Measurements from ENCODE around the gene FAAH2. TPM values are rescaled to one million over a fixed set of nuclear protein-coding genes. Genes with fewer than 3 reads are reported as not detected.
"Not testable (repeated sequence)": the region's sequence is repeated elsewhere in the genome, so short reads cannot be mapped to it uniquely, and the experiment has no call there.

The FAAH2 gene
- 10 to 100 TPM; 10.3 to 15.8 (median 11.7) TPM for polyA plus RNA-seq (ENCODE audit: insufficient read length in 4 of 4)

DNA sequence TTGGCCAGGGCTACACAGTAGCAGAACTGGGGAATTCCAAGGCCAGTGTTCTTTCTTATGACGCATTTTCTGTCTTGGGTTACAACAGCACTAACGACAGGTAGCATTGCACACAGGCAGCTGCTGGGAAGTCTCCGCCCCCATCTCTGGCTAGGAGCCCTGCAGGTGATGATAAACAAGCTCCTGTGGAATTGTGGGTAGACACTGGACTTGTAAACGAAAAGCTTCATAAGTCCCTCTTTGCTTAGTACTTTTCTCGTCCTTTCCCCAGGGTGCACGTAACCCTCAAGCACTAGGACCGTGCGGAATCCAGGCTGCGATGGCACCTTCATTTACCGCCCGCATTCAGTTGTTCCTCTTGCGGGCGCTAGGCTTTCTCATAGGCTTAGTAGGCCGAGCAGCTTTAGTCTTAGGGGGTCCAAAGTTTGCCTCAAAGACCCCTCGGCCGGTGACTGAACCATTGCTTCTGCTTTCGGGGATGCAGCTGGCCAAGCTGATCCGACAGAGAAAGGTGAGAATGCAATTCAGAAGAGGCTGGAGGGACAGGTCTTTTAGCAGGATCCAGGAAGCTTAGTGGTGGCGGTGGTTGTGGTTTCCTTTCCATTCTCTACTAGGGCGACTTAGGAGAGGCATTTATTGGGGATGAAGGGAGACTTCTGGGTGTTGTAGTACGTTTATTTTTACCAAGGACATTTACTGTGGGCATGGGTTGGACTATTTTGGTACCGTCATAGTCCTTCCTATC lies at the start of gene FAAH2:
Gene FAAH2 (plus strand): TSS at position 200 of the 745 bp plus-strand sequence. CDS start 120 bp downstream, at position 320.
- peak in 3 of 4 donors; percentile 8 to 29 (median 17) for DNase-seq (ENCODE audit: low read depth in 4 of 4, low spot score in 3 of 4)

DNA sequence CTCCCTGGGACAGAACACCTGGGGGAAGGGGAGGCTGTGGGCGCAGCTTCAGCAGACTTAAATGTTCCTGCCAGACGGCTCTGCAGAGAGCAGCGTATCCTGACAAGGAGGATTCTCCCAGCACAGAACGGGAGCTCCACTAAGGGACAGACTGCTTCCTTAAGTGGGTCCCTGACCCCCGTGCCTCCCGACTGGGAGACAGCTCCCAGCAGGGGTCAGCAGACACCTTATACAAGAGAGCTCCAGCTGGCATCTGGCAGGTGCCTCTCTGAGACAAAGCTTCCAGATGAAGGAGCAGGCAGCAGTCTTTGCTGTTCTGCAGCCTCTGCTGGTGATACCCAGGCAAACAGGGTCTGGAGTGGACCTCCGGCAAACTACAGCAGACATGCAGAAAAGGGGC lies 44.5 kb upstream of the FAAH2 start:
- no peak for DNase-seq (ENCODE audit: low read depth in 4 of 4, low spot score in 3 of 4)

- no peak for DNase-seq (ENCODE audit: low read depth in 4 of 4, low spot score in 3 of 4)
These were observed 34.5 kb upstream of the FAAH2 start for GRCh38 chrX:57251965-57252364.

GRCh38 chrX:57265126-57265525 lies 21.4 kb upstream of the FAAH2 start:
- no peak for DNase-seq (ENCODE audit: low read depth in 4 of 4, low spot score in 3 of 4)

DNA sequence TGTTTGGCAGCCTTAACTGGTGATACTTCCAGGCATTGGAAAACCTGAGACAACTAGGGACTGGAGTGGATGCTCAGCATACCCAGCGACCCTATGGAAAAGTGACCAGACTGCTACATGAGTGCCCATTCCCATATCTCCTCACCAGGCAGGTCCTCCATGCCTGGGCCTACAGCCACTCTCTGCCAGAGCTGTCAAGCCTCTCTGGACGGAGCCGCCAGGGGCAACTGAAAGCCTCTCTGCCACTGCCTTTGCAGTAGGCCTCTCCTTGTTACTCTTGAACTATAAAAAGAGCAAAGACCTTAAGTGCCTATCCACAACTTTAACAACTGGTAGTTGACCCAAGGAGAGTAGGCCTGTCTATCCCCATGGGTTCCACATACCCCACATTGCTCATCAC lies 20.2 kb upstream of the FAAH2 start:
- DNase-seq (ENCODE audit: low read depth in 4 of 4, low spot score in 3 of 4): no peak

GRCh38 chrX:57266871-57267270 lies 19.6 kb upstream of the FAAH2 start:
- DNase-seq (ENCODE audit: low read depth in 4 of 4, low spot score in 3 of 4): no peak

GRCh38 chrX:57267308-57267707 lies 19.2 kb upstream of the FAAH2 start:
- DNase-seq (ENCODE audit: low read depth in 4 of 4, low spot score in 3 of 4): no peak

DNA sequence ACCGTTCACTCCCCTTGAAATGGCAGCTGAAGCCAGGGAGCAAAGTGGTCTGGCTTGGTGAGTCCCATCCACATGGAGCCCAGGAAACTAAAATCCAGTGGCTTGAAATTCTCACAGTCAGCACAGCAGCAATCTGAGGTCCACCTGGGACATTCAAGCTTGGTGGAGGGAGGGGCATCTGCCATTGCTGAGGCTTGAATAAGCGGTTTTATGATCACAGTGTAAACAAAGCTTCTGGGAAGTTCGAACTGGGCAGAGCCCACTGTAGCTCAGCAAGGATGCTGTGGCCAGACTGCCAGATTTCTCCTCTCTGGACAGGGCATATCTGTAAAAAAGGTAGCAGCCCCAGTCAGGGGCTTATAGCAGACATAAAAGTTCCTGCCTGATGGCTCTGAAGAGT lies 15.5 kb upstream of the FAAH2 start:
- no peak for DNase-seq (ENCODE audit: low read depth in 4 of 4, low spot score in 3 of 4)

GRCh38 chrX:57282568-57282967 lies 3.9 kb upstream of the FAAH2 start:
- DNase-seq (ENCODE audit: low read depth in 4 of 4, low spot score in 3 of 4): no peak

DNA sequence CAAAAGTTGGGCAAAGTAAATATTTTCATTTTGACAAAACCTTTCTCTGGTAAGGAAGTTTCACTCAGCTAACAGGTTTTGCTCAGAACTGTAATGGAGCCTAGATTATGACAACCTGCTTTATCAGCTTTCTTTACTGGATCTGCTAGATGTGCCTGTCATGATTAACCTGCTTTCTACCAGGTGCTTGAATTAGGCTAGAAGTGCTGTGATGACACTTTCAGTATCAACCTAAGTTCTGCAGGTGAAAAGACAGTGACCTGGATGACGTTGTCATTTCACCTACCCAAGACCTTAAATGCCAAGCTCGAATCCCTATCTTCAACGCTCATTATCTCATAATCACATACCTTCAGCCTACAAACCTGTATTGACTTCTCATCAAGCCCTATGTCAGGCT lies 1.5 kb upstream of the FAAH2 start:
- DNase-seq (ENCODE audit: low read depth in 4 of 4, low spot score in 3 of 4): no peak

GRCh38 chrX:57289089-57289488 lies 2.6 kb downstream of the FAAH2 start:
- no peak for DNase-seq (ENCODE audit: low read depth in 4 of 4, low spot score in 3 of 4)

GRCh38 chrX:57294961-57295360 lies 8.5 kb downstream of the FAAH2 start:
- no peak for DNase-seq (ENCODE audit: low read depth in 4 of 4, low spot score in 3 of 4)

DNA sequence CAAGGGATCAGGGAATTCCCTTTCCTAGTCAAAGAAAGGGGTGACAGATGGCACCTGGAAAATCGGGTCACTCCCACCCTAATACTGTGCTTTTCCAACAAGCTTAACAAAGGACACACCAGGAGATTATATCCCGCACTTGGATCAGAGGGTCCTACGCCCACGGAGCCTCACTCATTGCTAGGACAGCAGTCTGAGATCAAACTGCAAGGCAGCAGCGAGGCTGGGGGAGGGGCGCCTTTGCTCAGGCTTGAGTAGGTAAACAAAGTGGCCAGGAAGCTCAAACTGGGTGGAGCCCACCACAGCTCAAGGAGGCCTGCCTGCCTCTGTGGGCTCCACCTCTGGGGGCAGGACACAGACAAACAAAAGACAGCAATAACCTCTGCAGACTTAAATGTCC lies 9.2 kb downstream of the FAAH2 start:
- DNase-seq (ENCODE audit: low read depth in 4 of 4, low spot score in 3 of 4): not testable (repeated sequence)

DNA sequence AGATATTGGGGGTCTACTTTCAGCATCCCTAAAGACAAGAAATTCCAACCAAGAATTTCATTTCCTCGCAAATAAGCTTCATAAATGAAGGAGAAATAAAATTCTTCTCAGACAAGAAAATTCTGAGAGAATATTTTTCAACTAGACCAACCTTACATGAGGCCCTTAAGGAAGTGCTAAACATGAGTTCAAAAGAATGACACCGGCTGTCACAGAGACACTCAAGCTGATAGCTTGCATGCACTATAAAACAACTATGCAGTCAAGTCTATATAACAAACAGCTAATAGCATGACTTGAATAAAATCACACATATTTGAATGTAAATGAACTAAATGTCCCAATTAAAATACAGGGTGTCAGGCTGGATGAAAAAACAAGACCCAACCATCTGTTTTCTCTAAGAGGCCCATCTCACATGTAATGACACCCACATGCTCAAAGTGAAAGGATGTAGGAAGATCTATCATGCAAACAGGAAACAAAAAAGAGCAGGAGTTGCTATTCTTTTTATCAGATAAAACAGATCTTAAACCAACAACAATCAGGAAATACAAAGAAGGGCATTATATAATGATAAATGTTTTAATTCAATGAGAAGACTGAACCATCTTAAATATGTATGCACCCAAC lies 27.2 kb downstream of the FAAH2 start:
- no peak for DNase-seq (ENCODE audit: low read depth in 4 of 4, low spot score in 3 of 4)

DNA sequence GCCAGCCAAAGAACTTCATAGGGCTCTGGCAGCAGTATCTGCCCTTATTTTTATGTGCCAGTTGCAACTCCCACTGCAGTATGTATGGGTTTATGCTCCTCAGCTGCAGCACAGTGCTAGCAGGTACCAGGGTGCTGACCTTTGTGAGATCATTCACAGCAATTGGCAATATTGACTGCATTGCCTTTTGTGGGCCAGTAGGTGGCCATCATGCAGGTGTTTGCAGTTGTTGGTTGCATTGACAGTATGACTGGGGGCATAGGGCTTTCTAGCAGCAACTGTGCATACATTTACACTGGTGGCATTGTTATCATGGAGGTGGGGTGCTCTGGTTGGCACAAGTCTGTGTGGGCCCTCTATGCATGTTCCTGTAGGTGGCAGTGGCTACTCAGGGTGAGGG lies 42.5 kb downstream of the FAAH2 start:
- no peak for DNase-seq (ENCODE audit: low read depth in 4 of 4, low spot score in 3 of 4)

DNA sequence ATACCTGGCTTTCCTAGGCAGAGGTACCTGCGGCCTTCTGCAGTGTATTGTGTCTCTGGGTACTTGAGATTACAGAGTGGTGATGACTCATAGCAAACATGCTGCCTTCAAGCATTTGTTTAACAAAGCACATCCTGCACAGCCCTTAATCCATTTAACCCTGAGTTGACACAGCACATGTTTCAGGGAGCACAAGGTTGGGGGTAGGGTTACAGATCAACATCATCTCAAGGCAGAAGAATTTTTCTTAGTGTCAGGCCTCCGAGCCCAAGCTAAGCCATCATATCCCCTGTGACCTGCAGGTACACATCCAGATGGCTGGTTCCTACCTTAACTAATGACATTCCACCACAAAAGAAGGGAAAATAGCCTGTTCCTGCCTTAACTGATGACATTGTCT lies 49.3 kb downstream of the FAAH2 start:
- not testable (repeated sequence) for DNase-seq (ENCODE audit: low read depth in 4 of 4, low spot score in 3 of 4)

DNA sequence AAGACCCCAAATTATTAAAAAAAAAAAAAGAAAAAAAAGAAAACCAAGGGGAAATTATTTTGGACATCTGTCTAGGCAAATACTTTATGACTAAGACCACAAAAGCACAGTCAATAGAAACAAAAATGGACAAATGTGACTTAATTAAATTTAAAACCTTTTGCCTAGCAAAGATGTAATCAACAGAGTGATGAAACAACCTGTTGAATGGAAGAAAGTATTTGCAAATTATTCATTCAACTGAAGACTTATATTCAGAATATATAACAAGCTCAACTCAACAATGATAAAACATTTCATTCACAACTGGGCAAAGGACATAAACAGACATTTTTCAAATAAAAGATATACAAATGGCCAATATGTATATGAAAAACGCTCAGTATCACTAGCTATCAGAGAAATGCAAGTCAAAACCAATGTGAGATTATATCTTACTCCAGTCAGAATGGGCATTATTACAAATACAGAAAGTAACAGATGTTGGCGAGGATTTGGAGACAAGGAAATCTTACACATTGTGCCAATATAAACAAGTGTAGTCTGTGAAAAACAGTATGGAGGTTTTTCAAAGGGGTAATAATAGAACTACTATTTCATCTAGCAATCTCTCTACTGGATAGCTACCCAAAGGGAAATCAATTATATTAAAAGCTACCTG lies 67.1 kb downstream of the FAAH2 start:
- DNase-seq (ENCODE audit: low read depth in 4 of 4, low spot score in 3 of 4): no peak

GRCh38 chrX:57364145-57364544 lies 77.6 kb downstream of the FAAH2 start:
- DNase-seq (ENCODE audit: low read depth in 4 of 4, low spot score in 3 of 4): no peak

DNA sequence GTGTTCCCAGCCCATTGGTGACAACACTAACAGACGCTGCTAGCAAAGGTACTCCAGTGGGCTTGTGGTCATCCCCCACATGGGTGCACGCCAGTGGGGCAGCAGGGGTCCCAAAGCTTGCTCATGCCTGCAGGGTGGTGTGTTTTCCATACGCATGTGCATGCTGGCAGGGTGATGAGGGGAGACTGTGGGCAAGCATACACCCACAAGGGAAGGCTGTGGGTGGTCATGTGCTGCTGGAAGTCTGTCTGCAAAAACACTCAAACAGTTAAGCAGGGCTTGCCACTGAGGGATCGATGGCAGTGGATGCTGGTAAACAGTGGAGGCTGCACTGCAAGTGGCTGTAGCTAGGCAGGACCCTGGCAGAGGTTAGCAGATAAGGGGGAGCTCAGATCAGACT lies 79.9 kb downstream of the FAAH2 start:
- DNase-seq (ENCODE audit: low read depth in 4 of 4, low spot score in 3 of 4): no peak

DNA sequence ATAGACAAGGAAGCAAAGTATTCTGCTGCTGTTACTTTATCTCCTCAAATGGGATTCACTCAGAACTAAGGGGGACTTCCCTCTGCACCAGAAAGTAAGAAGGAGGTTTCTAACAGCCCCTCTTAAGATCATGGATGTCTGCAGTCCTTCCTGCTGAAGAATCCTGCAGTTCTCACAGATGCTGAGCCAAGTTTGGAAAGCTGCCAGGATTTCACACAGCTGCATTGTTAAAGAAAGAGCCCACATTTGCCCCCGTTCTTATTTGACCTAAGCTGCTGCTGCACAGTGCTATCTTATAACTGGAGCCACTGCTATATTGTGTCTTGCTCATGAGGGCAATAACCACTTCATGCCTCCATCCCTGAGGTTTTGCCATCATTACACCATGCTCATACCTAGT lies 81.1 kb downstream of the FAAH2 start:
- no peak for DNase-seq (ENCODE audit: low read depth in 4 of 4, low spot score in 3 of 4)

DNA sequence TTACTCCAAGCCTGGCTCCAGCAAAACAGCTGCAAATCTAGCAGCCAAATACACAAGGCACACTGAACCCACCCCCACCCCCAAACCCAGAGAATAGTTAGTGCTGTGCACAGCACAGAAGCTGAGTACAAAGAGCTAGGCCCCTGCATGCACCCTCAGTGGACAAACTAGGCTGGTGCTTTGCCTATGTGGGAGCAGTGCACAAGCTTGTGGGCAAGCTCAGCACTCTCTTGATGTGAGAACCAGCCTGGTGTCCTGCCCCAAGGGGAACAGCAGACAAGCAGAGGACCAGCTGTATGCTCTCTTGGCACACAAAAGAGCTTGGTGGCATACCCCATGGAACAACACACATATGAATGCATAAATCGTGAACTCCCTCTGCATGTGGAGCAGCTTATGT lies 81.7 kb downstream of the FAAH2 start:
- no peak for DNase-seq (ENCODE audit: low read depth in 4 of 4, low spot score in 3 of 4)

DNA sequence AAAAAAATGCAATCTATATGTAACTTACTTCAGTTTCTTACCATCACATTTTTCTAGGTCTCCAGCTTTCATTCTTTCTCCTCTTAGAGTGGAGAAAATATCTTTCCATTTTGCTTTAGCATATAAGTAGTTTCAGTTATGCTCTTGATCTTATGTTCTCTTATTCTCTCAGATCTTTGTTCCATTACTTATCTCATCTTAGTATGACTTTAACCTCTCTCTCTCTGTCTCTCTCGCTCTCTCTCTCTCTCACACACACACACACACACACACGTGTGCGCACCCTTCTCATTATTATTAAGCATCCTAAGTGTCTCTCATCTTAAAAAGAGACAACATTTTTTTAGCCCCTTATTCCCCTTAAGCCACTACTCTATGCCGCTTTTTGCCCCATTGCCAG lies 92.8 kb downstream of the FAAH2 start:
- DNase-seq (ENCODE audit: low read depth in 4 of 4, low spot score in 3 of 4): no peak

All from right renal pelvis (tissue), 4 donors.